Body of pancreas (tissue), 4 donors: ENCODE results near the gene PPP2R5B. TPM values are rescaled to one million over a fixed set of nuclear protein-coding genes. Genes with fewer than 3 reads are reported as not detected.

Experiments used
- ATAC-seq: fragments of 150-250 bp; one replicate; pipeline ENCODE4 v1.9.1; 2016
- DNase-seq, 4 donors: peaks; one replicate each; pipeline ENCODE4 v3.0.0-alpha.2; 2019
- H3K27ac ChIP-seq, 4 donors: fragments of 200-600 bp; sonication (generic); 1 replicate in 3 of 4; 2 replicates in 1 of 4; pipeline versions ENCODE4 v1.5.1 to v1.6.1; 2016 to 2019; ENCODE audit warnings: mild to moderate bottlenecking in 1 of 4, mixed read lengths in 1 of 4, moderate library complexity in 1 of 4
- H3K27me3 ChIP-seq, 2 donors: fragments of 200-600 bp; sonication (generic); one replicate each; pipeline ENCODE4 v1.6.0; 2016; ENCODE audit warnings: mild to moderate bottlenecking in 1 of 2
- H3K36me3 ChIP-seq, 2 donors: fragments of 200-600 bp; sonication (generic); replicated peaks in 1 of 2; 2 replicates each; pipeline ENCODE4 v1.5.1; 2016; ENCODE audit warnings: low read depth in 2 of 2; ENCODE audit not compliant: insufficient read depth in 1 of 2
- H3K4me1 ChIP-seq: fragments of 200-600 bp; sonication (generic); one replicate; pipeline ENCODE4 v1.6.0; 2016
- H3K4me3 ChIP-seq, 2 donors: fragments of 200-600 bp; sonication (generic); 1 replicate in 1 of 2; 2 replicates in 1 of 2; pipeline ENCODE4 v1.5.1; 2016 to 2019
- H3K9me3 ChIP-seq, 3 donors: fragments of 200-600 bp; sonication (generic); 1 replicate in 2 of 3; 2 replicates in 1 of 3; pipeline ENCODE4 v1.5.1; 2016
- CTCF ChIP-seq, 7 experiments: fragments of 450-650 bp in 4 of 7; fragments of 200-600 bp in 3 of 7; sonication (generic) in 3 of 7; IDR thresholded peaks; one replicate each; pipeline ENCODE4 v1.5.1; 2016 to 2019; ENCODE audit warnings: antibody characterized with exemption in 7 of 7
- POLR2A ChIP-seq, 3 donors: fragments of 450-650 bp; IDR thresholded peaks; one replicate each; pipeline ENCODE4 v1.6.1; 2016; ENCODE audit warnings: antibody characterized with exemption in 3 of 3, mild to moderate bottlenecking in 2 of 3
- WGBS, 2 donors: methylation state at CpG; one replicate each; pipeline ENCODE4 v1.1.5; 2017; 5-methylcytosine and 5-hydroxymethylcytosine counted together
- intact Hi-C: fragments of 100-400 bp; cut with DNase I; formaldehyde crosslinking; loops from one replicate; pipeline ENCODE4 v1.15.1; 2023
- total RNA-seq, 2 donors: library from RNA; depleted of rRNA; stranded (reverse); fragments of >200 nt; gene quantifications; one replicate each; pipeline ENCODE4 v1.1.0, GENCODE V29; 2016

The PPP2R5B gene
- total RNA-seq, 2 donors from 2014 or later = 12.7 to 35.6 TPM

- 57 to 63% methylated on average over 5 of the region's 5 CpGs for WGBS, 2 donors
Measured at GRCh38 chr11:64947208-64947814, 22.8 kb downstream of the PPP2R5B start.

GRCh38 chr11:64951529-64951928, 27.0 kb downstream of the PPP2R5B start:
- no peaks in the 10 kb centered on the region for H3K36me3 ChIP-seq
- WGBS, 2 donors = 45 to 68% methylated on average over 3 to 4 of the region's 4 CpGs
- intact Hi-C loops = no loop called here
- no peaks in the 10 kb centered on the region for H3K27me3 ChIP-seq
- no peak overlapping the region for H3K27ac ChIP-seq
- no peaks in the 10 kb centered on the region for H3K4me1 ChIP-seq
- TF ChIP-seq CTCF (IDR thresholded peaks at IDR 0.05) = no peak
- TF ChIP-seq POLR2A (IDR thresholded peaks at IDR 0.05) = no peak
- DNase-seq = no peak
- H3K4me3 ChIP-seq = no peak overlapping the region
- ATAC-seq = no peak
- no peaks in the 10 kb centered on the region for H3K9me3 ChIP-seq

More at GRCh38 chr11:64947208-64947814, 22.8 kb downstream of the PPP2R5B start:
- DNase-seq (no peak), ATAC-seq (no peak)
- H3K27me3 ChIP-seq = no peaks in the 10 kb centered on the region
- intact Hi-C loops = no loop called here
- H3K9me3 ChIP-seq = no peaks in the 10 kb centered on the region
- H3K36me3 ChIP-seq = no peaks in the 10 kb centered on the region
- no peak for TF ChIP-seq CTCF (IDR thresholded peaks at IDR 0.05)
- TF ChIP-seq POLR2A (IDR thresholded peaks at IDR 0.05) = no peak
- H3K4me3 ChIP-seq = no peak overlapping the region
- no peaks in the 10 kb centered on the region for H3K4me1 ChIP-seq
- H3K27ac ChIP-seq = no peak overlapping the region

DNA sequence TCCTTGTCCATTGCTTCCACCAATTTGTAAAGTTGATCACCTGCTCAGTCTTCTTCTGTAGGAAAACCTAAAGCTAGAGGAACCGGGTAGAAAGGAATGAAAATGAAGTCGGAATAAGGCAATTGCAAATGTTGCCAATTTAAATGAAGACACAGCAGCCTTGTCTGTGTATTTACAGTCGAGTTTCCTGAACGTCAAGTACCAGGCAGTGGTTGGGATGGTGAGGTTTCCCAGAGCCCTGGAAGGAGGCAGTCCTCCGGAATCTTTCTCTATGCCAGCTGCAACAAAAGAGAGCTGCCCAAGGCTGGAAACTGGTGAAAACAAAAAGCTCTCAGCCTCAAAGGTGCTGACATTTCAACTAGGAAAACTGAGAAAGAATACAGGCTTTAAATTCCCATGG, 29.7 kb downstream of the PPP2R5B start:
- Histone ChIP-seq H3K9me3 (no peaks in the 10 kb centered on the region), H3K4me1 (no peaks in the 10 kb centered on the region), H3K4me3 (no peak overlapping the region), H3K27me3 (no peaks in the 10 kb centered on the region), H3K36me3 (no peaks in the 10 kb centered on the region), H3K27ac (no peak overlapping the region)
- TF ChIP-seq POLR2A (IDR thresholded peaks at IDR 0.05) = no peak
- no peak for TF ChIP-seq CTCF (IDR thresholded peaks at IDR 0.05)
- intact Hi-C loops = no loop called here
- ATAC-seq = no peak
- DNase-seq = no peak
- 49 to 50% methylated on average over 5 of the region's 5 CpGs for WGBS, 2 donors

DNA sequence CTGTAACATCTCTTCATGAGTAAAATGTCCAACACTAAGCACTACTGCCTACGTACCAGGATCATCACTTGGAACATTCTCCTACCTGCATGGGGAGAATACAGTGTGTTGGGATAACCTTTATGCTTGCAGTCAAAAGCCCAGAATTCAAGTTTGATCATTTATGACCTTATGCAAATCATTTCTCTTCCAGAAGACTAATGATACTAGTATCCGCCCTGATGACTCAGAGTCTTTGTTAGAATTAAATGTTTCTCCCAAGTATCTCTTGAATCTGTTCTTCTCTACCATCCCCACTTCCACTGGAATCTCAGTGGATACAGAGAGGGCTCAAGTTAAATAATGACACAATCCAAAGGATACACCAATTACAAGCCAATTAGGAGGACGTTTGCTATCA, 35.0 kb downstream of the PPP2R5B start:
- no peak for DNase-seq
- intact Hi-C loops = no loop called here
- WGBS, 2 donors = 61 to 67% methylated on average over 3 of the region's 3 CpGs

DNA sequence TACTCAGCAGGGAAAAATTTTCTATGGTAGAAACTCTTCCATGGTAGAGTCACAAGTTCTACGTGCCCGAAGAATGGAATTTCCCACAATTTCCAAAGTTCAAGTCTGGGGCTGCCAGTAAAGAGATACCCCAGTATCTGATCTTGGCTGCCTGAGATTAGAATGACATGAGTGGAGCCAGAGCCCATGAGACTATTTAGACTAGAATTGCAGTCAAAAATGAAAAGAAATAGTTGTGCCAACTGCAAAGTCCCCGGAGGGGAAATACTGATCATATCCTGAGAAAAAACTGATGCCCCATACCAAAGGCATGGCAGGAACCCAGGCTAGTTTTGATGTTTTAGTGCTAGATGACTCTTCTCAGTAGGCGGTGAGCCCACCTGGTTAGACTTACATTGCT, 36.2 kb downstream of the PPP2R5B start:
- H3K4me1 ChIP-seq = no peaks in the 10 kb centered on the region
- DNase-seq (no peak), ATAC-seq (no peak)
- TF ChIP-seq CTCF (IDR thresholded peaks at IDR 0.05) (no peak), POLR2A (IDR thresholded peaks at IDR 0.05) (no peak)
- no peaks in the 10 kb centered on the region for H3K27me3 ChIP-seq
- 44 to 62% methylated on average over 4 of the region's 4 CpGs for WGBS, 2 donors
- no peak overlapping the region for H3K4me3 ChIP-seq
- H3K36me3 ChIP-seq = no peaks in the 10 kb centered on the region
- intact Hi-C loops = no loop called here
- H3K9me3 ChIP-seq = no peaks in the 10 kb centered on the region
- no peak overlapping the region for H3K27ac ChIP-seq

More for the DNA sequence above, 35.0 kb downstream of the PPP2R5B start:
- Histone ChIP-seq H3K4me1 (no peaks in the 10 kb centered on the region), H3K4me3 (no peak overlapping the region), H3K27ac (no peak overlapping the region), H3K36me3 (no peaks in the 10 kb centered on the region), H3K27me3 (no peaks in the 10 kb centered on the region), H3K9me3 (no peaks in the 10 kb centered on the region)
- no peak for TF ChIP-seq POLR2A (IDR thresholded peaks at IDR 0.05)
- no peak for ATAC-seq
